ENCODE results near the gene RFTN1. TPM values are rescaled to one million over a fixed set of nuclear protein-coding genes. Genes with fewer than 3 reads are reported as not detected.

The RFTN1 gene
- total and polyA plus RNA-seq, 11 donors = 17.1 to 40.8 (median 26.4) TPM

DNA sequence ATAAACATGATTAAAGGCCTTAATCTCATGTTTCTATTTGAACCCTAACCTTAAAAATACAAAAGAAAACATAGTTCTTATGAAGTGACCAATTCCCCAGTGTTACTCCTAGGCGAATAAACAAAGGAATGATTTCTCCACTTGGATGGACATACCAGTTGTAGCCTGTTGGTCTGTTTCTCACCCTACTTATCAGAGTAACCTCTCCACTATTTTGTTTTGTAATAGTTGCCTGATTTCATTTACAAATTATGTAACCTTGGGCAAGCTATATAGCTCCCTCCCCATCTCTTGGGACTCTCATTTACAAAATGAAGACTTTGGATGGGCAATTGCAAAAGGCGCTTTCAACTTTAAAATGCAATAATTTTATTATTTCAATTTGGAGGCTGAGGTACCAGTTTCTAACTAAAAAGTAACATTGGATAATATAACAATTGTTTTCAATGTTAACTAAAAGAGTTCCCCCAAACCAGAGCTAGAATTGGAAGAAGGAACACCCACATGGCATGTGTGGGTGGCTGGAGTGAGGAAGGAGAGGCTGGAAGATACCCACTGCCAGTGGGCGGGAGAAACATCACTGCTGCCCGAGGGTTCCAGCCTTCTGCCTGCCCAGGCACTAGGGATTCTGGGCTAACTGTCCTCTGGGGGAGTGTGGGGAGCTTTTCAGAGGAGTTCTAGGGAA lies 74.2 kb downstream of the RFTN1 start:
- no peak for TF ChIP-seq CTCF (IDR thresholded peaks at IDR 0.05)
- TF ChIP-seq POLR2A (IDR thresholded peaks at IDR 0.05) = no peak
- intact Hi-C loops (cut with DNase I) = no loop called here
- H3K9me3 ChIP-seq = no peaks in the 10 kb centered on the region
- WGBS, 4 donors = 70 to 84% (median 77%) methylated on average over 4 of the region's 4 CpGs
- DNase-seq (no peak), ATAC-seq (peak; percentile 63 to 74 (median 72))
- H3K36me3 ChIP-seq = no peaks in the 10 kb centered on the region
- peak overlapping the region in 10 of 12 donors; percentile 9 to 73 (median 52) for H3K27ac ChIP-seq
- H3K4me3 ChIP-seq = no peak overlapping the region
- peaks cover 0 to 49% (median 24%) of the 10 kb centered on the region in 12 donors for H3K4me1 ChIP-seq
- H3K27me3 ChIP-seq = no peaks in the 10 kb centered on the region

- peak; percentile 52 to 86 (median 71) for ATAC-seq
- Histone ChIP-seq H3K9me3 (no peaks in the 10 kb centered on the region), H3K36me3 (peaks cover 0 to 12% (median 6%) of the 10 kb centered on the region in 9 donors), H3K4me3 (no peak overlapping the region), H3K27me3 (no peaks in the 10 kb centered on the region), H3K4me1 (peaks cover 0 to 53% (median 24%) of the 10 kb centered on the region in 12 donors), H3K27ac (peak overlapping the region in 2 of 12 donors; percentile 2 to 6)
- TF ChIP-seq POLR2A (IDR thresholded peaks at IDR 0.05) (no peak), CTCF (IDR thresholded peaks at IDR 0.05) (no peak)
- intact Hi-C loops (cut with DNase I) = no loop called here
- DNase-seq = peak in 2 of 5 donors; percentile 35 to 38
- WGBS, 4 donors = 59 to 66% (median 62%) methylated on average over 5 of the region's 5 CpGs
Measured at GRCh38 chr3:16437640-16438039, 75.9 kb downstream of the RFTN1 start.

- Histone ChIP-seq H3K4me3 (no peak overlapping the region), H3K27me3 (no peaks in the 10 kb centered on the region), H3K4me1 (peaks cover 0 to 36% (median 3%) of the 10 kb centered on the region in 12 donors), H3K36me3 (peaks cover 0 to 27% (median 21%) of the 10 kb centered on the region in 9 donors), H3K9me3 (no peaks in the 10 kb centered on the region), H3K27ac (no peak overlapping the region)
- DNase-seq (no peak), ATAC-seq (no peak)
- intact Hi-C loops (cut with DNase I) = no loop called here
- WGBS, 4 donors = 90 to 98% (median 94%) methylated on average over 13 of the region's 13 CpGs
- TF ChIP-seq CTCF (IDR thresholded peaks at IDR 0.05) (no peak), POLR2A (IDR thresholded peaks at IDR 0.05) (no peak)
Measured at GRCh38 chr3:16433701-16434151, 79.8 kb downstream of the RFTN1 start.

- Histone ChIP-seq H3K4me1 (peaks cover 0 to 35% (median 6%) of the 10 kb centered on the region in 12 donors), H3K27ac (no peak overlapping the region), H3K27me3 (no peaks in the 10 kb centered on the region), H3K9me3 (no peaks in the 10 kb centered on the region), H3K36me3 (peaks cover 0 to 27% (median 21%) of the 10 kb centered on the region in 9 donors), H3K4me3 (no peak overlapping the region)
- intact Hi-C loops (cut with DNase I) = no loop called here
- DNase-seq (no peak), ATAC-seq (no peak)
- TF ChIP-seq CTCF (IDR thresholded peaks at IDR 0.05) = no peak
- no peak for TF ChIP-seq POLR2A (IDR thresholded peaks at IDR 0.05)
- WGBS, 4 donors = 64 to 93% (median 77%) methylated on average over 3 of the region's 3 CpGs
Measured at GRCh38 chr3:16432714-16433113, 80.8 kb downstream of the RFTN1 start.

Data from heart left ventricle (tissue), 16 donors.